ENCODE results near the gene NCKAP5.
A peak's percentile ranks its signal among the peaks of the same experiment; 100 is the strongest.

The NCKAP5 gene

DNA sequence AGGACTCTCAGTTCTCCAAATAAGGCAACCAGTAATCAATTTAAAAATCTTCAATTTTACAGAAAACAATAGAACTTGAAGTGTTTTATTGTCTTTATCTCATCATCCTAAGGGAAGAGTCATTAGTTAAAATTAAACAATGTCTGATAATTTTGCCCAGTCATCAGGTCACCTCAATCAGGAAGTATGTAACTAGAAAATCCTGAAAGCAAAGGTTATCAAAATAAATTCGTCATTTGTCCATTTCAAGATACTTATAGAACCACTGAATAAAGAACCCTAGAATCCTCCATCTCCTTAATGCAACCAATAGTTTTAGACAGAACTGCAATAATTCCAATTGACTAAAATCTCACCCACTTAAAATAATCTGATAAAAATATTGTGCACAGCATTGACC, 115.2 kb downstream of the NCKAP5 start:
- DNase-seq, result no peak

DNA sequence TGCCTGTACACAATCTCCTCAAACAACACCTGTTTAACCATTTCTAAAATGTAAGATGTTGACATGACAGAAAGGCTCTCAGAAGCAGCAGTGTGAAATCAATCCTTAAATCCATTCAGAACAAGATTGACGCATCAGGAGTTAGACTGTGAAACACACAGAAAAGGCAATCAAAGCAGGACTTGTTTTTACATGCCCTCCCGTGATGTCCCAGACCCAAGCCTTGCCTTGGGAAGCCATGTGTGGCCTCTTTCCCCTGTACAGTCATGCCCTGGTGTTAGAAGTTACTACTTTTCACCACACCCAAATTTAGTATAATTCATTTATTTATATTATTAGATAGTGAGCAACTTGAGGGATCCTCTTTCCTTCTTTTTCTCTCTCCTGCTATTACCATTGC, 115.7 kb downstream of the NCKAP5 start:
- DNase-seq, result peak in 1 of 2 experiments; percentile 46

DNA sequence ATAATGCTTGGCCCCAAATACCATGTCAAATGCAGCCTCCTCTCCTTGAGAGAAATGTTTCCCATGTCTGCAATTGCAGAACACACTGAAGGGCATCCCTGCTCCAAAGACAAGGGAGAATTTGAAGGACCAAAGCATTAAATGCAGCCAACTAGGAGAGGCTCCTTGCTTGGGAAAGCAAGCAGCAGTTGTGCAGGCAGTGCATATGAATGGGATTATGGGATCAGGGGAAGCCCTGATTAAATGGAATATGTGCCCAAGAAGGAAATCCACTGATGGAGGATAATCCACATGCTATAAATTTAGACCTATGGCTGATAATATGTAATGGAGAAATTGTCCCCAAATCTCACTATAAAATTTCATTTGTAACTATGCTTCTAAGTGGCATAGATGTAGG, 116.1 kb downstream of the NCKAP5 start:
- peak; percentile 5 to 49 for DNase-seq

DNA sequence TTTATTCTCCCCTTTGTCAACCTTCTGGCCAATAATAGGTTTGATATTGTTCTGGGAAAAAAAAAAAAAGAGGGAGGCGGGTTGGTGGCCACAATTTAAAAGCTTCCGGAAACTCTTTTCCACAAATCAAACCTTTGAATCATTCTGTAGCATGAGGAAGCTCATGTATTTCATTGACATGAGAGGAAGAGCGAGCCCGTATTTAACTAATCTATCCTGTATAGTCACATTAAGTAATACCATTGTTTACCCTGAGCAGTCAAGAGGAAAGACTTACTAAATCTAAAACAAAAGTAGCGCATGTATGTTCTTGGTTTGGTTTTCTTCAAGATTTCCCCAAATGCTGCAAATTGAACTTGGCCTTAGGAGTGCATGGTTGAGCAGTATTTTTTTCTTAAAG, 120.1 kb downstream of the NCKAP5 start:
- DNase-seq, result no peak

DNA sequence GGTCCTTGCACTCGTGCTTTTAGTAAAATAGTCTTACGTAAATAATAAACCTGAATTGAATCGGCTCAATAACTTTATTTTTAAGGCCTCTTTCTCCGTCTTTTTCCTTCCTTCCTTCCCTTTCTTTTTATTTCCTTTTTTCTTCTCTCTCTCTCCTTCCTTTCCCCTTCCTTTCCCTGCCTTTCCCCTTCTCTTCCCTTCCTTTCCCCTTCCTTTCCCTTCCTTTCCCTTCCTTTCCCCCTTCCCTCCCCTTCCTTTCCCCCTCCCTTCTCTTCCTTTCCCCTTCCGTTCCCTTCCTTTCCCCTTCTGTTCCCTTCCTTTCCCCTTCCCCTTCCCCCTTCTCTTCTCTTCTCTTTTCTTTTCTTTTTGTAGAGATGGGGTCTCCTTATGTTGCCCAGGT, 121.0 kb downstream of the NCKAP5 start:
- no peak for DNase-seq

DNA sequence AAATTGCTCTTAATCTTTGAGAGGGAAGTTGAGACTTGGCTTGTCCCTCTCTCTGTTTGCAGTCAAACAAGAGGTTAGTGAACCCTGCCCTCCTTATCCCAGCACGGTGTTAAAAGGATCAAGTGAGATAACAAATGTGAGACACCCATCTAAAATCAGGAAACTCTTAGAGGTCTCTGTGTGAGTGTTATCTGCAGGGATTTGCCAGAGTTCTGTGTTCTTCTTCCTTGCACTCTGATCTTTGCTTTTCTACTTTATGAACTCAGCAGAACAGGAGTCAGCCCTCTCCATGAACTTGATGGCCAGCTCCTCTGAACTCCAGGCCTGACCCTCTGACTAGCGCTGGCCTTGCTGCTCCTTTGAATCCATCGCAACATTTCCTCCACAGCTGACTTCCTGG, 123.8 kb downstream of the NCKAP5 start:
- DNase-seq, result no peak

GRCh38 chr2:133442393-133442792, 125.9 kb downstream of the NCKAP5 start:
- DNase-seq, result no peak

- no peak for DNase-seq
Measured at GRCh38 chr2:133439565-133439920, 128.7 kb downstream of the NCKAP5 start.

DNA sequence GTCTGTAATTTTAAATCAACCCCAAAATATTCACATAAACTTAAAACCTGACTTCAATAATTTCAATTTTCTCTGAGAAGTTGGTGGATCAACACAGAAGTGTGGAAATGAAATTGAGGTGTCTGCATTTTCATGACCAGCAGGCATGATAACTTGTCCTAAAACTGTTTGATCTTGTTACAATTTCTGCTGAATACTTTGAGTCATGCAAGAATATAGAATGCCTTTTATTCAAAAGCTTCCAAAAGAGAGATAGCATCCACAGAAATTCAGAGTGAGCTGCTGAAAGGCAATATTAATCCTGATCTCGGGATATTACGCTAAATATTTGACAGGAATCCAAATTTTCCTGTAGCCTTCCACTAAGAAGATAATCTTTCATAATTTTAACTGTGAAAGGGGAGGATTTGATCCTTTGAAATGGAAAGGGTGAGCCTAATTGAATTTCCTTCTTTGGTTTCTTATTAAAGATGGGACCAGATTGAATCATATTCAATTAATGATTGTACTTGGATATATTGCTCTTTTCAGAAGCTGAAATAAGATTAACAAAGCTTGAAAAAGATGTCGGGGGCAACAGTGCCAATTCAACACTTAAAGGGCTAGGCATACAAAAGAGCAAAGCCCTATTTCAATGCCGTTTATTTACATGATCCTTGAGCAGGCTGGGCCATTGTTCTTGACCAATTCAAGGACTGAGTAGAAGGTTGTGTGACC, 129.3 kb downstream of the NCKAP5 start:
- no peak for DNase-seq

DNA sequence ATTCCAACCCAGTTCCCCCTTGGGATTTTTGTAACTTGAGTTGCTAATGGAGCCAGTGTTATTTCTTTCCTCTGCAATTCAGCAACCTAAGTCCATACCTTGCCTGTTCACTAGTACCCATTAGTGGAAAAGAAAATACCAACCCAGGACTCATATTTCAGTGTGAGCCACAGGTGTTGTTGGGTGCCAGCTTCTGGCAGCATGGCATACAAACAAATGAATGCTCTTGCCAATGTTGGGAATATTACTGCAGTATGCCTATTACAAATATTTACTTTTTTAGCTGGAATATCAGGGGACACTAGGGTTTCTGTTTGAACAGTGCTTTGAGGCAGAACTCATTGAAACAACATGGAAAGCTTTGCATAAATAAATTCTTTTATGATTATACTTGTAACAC, 130.2 kb downstream of the NCKAP5 start:
- DNase-seq, result no peak

DNA sequence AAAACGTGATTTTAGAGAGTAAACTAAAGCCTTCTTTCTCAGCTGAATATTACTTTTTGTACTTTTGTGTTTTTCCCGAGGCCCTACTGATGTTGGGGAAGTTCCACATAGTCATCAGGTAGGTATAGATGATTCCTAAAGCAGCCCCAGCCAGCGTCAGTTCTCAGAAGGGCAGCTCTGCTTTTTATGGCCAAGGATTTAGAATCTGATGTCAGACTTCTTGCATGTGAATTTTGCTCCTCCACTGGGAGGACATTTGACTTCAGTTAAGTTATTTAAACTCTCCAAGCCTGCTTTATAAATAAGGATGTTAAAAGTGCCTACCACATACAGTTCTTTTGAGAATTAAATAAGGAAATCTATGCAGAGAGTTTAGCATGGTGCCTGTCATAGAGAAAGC, 130.8 kb downstream of the NCKAP5 start:
- DNase-seq, result no peak

DNA sequence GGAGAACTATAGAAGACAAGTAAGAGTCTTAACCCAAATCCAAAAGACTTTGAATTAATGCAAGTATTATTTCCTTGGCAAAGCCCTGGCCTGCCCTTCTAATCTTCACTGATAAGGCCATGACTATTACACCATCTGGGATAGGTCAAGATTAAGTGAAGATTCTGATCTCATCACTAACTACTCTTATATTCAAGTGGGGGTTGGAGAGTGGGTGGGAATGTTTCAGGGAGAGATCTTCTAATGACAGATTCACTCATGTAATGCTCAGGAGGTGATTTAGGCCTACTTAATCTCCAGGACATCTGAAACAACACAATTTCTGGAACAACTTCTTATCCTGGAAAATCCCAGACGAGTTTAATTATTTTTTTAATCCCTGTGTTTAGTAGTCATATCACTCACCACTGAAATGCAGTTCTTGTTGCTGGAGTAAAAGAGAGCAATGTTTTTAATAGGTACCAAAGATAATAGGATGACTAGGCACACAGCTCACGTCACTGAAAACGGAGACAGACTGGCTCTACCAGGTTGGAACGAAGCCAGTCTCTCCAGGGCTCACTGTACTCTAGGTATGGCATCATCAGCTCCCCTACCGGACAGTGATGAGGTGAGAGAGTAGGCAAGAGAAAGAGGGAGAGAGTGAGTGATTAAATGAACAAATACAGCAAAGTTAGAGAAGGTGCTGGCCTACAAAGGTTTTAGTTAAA, 133.1 kb downstream of the NCKAP5 start:
- DNase-seq, result peak; percentile 95 to 98

- no peak for DNase-seq
Measured at GRCh38 chr2:133433455-133434451, 134.5 kb downstream of the NCKAP5 start.

DNA sequence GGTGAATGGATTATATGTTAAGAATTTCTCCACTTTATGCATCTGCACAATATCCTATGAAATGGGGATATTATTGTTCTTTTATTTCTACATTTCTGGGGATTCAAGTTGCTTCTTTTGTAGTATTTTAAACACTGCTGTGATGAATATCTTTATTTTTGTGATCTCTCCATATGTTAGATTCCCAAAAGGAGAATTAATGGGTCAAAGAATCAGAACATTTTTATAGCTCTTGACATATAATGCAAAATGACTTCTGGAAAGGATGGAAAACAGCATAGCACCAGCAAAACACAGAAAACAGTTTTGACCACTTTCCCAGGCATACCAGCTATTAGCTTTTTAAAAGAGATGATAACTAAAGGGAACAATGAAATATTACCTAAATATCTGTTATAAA, 135.5 kb downstream of the NCKAP5 start:
- DNase-seq, result no peak

GRCh38 chr2:133431289-133431688, 137.0 kb downstream of the NCKAP5 start:
- no peak for DNase-seq

DNA sequence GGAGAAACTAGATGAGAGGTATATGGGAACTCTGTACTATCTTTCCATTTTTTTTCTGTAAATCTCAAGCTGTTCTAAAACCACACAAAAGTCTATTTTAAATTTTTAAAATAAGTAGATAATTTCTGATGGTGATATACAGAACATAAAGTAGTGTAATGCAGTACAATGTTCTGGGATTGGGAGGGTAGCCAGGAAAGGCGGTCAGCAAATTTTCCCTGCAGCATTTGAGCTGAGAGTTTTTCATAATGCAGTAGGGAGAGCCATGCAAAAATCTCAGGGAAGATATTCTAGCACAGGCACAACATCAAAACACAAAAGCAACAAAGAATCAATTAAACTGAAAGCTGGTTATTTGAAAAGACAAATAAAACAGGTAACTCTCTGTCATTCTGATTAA, 141.5 kb downstream of the NCKAP5 start:
- no peak for DNase-seq

DNA sequence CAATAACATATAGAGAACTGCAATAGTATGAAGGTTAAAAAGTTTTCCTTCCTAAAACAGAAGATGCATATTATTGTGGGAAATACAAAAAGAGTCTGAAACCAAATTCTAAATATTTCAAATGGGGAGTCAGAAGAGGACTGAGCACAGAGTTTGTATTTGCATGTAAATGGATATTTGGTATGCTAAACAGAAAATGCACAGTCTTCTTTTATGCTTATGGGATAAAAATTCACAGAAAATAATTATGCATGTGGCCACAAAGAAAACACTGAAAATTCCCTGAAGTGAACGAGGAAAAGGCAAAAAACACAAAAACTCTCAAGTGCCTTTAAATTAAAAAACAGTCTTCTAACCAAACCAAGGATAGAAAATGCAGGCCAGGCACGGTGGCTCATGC, 142.7 kb downstream of the NCKAP5 start:
- no peak for DNase-seq

- DNase-seq, result no peak
Measured at GRCh38 chr2:133424876-133425275, 143.4 kb downstream of the NCKAP5 start.

GRCh38 chr2:133422931-133423351, 145.3 kb downstream of the NCKAP5 start:
- no peak for DNase-seq

- DNase-seq, result no peak
Measured at GRCh38 chr2:133421516-133422324, 146.5 kb downstream of the NCKAP5 start.

GRCh38 chr2:133420788-133421187, 147.5 kb downstream of the NCKAP5 start:
- no peak for DNase-seq

- no peak for DNase-seq
Measured at GRCh38 chr2:133418671-133419070, 149.6 kb downstream of the NCKAP5 start.

GRCh38 chr2:133418021-133418420, 150.2 kb downstream of the NCKAP5 start:
- DNase-seq, result no peak
